Large intestine (tissue), 12 donors: Measurements from ENCODE around the gene IFNA14. TPM values are rescaled to one million over a fixed set of nuclear protein-coding genes. Genes with fewer than 3 reads are reported as not detected.

Experiments
- DNase-seq, 2 donors: peaks; one replicate each; pipeline versions ENCODE4 v3.0.0 to v3.0.0-alpha.2; 2013
- H3K27ac ChIP-seq: one replicate; pipeline ENCODE4 v1.5.1; 2013; ENCODE audit warnings: low read length
- H3K27me3 ChIP-seq: 2 replicates; pipeline ENCODE4 v1.6.1; 2013; ENCODE audit warnings: low read length; ENCODE audit not compliant: control insufficient read depth, insufficient read depth
- H3K36me3 ChIP-seq: 2 replicates; pipeline ENCODE4 v1.6.1; 2013; ENCODE audit warnings: low read length; ENCODE audit not compliant: control insufficient read depth, insufficient read depth
- H3K4me1 ChIP-seq: one replicate; pipeline ENCODE4 v1.6.1; 2013; ENCODE audit warnings: low read length; ENCODE audit not compliant: control insufficient read depth, insufficient read depth
- H3K4me3 ChIP-seq: one replicate; pipeline ENCODE4 v1.5.1; 2013; ENCODE audit warnings: low read length
- H3K9me3 ChIP-seq: one replicate; pipeline ENCODE4 v1.6.1; 2013; ENCODE audit warnings: mild to moderate bottlenecking, low read depth, low read length, moderate library complexity; ENCODE audit not compliant: control insufficient read depth
- WGBS: methylation state at CpG from one replicate; pipeline ENCODE4 v1.1.5; 2013; ENCODE audit warnings: low lambda C conversion rate; ENCODE audit not compliant: insufficient coverage; 5-methylcytosine and 5-hydroxymethylcytosine counted together
- long read RNA-seq, 11 donors: transcript quantifications; one replicate each; lab custom pipeline, GENCODE V29; 2026
- polyA plus RNA-seq: library from polyadenylated mRNA; unstranded; fragments of 120-200 nt; gene quantifications from one replicate; pipeline ENCODE4 v1.2.1, GENCODE V29; 2013

Gene IFNA14
- polyA plus RNA-seq: not detected
- long read RNA-seq, donor 1: 0 reads
- long read RNA-seq, donor 2: 0 reads
- long read RNA-seq, donor 3: 0 reads
- long read RNA-seq, donor 4: 0 reads
- long read RNA-seq, donor 5: 0 reads
- long read RNA-seq, donor 6: 0 reads
- long read RNA-seq, donor 7: 0 reads
- long read RNA-seq, donor 8: 0 reads
- long read RNA-seq, donor 9: 0 reads
- long read RNA-seq, donor 10: 0 reads
- long read RNA-seq, donor 11: 0 reads

GRCh38 chr9:21239911-21240310 lies at the start of gene IFNA14:
Gene IFNA14 (minus strand): TSS chr9:21240005. CDS start chr9:21239935, 70 bp downstream.
- Histone ChIP-seq H3K4me1 (no peaks in the 10 kb centered on the region), H3K9me3 (no peaks in the 10 kb centered on the region), H3K36me3 (no peaks in the 10 kb centered on the region), H3K27me3 (no peaks in the 10 kb centered on the region), H3K4me3 (no peak within 1 kb of the TSS), H3K27ac (no peak within 1 kb of the TSS)
- 80% methylated on average over 1 of the region's 2 CpGs for WGBS
- no peak for DNase-seq

- Histone ChIP-seq H3K36me3 (no peaks in the 10 kb centered on the region), H3K4me3 (no peak overlapping the region), H3K27ac (no peak overlapping the region), H3K9me3 (no peaks in the 10 kb centered on the region), H3K4me1 (no peaks in the 10 kb centered on the region), H3K27me3 (no peaks in the 10 kb centered on the region)
- no peak for DNase-seq
- WGBS: no CpG with 5 or more reads among the region's 3 CpGs
Measured at GRCh38 chr9:21287280-21287679, 47.5 kb upstream of the IFNA14 start.

GRCh38 chr9:21286659-21287058 lies 46.9 kb upstream of the IFNA14 start:
- H3K4me3 ChIP-seq: no peak overlapping the region
- DNase-seq: no peak
- H3K36me3 ChIP-seq: no peaks in the 10 kb centered on the region
- H3K27me3 ChIP-seq: no peaks in the 10 kb centered on the region
- H3K27ac ChIP-seq: no peak overlapping the region
- H3K4me1 ChIP-seq: no peaks in the 10 kb centered on the region
- WGBS: 92% methylated on average over 2 of the region's 5 CpGs
- H3K9me3 ChIP-seq: no peaks in the 10 kb centered on the region

DNA sequence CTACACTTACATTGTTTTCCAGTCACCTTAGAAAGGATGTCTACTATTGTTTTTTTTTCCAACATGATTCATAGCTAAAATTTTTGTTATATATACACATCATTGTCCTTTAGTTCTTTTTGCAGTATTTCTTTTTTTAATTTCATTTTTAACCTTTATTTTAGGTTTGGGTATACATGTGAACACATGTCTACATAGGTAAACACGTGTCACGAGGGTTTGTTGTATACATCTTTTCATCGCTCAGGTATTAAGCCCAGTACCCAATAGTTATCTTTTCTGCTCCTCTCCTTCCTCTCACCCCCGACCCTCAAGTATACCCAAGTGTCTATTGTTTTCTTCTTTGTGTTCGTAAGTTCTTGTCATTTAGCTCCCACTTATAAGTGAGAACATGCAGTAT lies 46.3 kb upstream of the IFNA14 start:
- no peaks in the 10 kb centered on the region for H3K4me1 ChIP-seq
- H3K27me3 ChIP-seq: peaks cover 2% of the 10 kb centered on the region
- DNase-seq: no peak
- H3K36me3 ChIP-seq: no peaks in the 10 kb centered on the region
- no peaks in the 10 kb centered on the region for H3K9me3 ChIP-seq
- WGBS: 97% methylated on average over 4 of the region's 5 CpGs
- H3K27ac ChIP-seq: no peak overlapping the region
- no peak overlapping the region for H3K4me3 ChIP-seq

GRCh38 chr9:21281275-21281674 lies 41.5 kb upstream of the IFNA14 start:
- no peak for DNase-seq
- H3K9me3 ChIP-seq: no peaks in the 10 kb centered on the region
- no peaks in the 10 kb centered on the region for H3K36me3 ChIP-seq
- H3K27ac ChIP-seq: no peak overlapping the region
- H3K4me3 ChIP-seq: no peak overlapping the region
- WGBS: 91% methylated on average over 1 of the region's 2 CpGs
- no peaks in the 10 kb centered on the region for H3K4me1 ChIP-seq
- peaks cover 2% of the 10 kb centered on the region for H3K27me3 ChIP-seq

DNA sequence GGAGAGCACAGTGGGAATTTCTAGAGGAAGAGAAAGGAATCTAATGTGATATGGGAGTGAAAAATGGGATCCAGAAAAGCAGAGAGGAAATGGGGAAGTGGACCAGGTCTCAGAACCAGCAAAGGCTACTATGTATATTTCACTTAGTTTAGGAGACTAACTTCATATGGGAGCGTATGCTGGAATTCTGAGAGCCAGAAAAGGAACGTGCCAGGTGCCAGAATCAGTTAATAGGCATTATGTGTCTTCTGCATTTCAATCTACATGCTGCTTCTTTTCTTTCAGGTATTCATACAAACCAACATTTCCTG lies 28.5 kb upstream of the IFNA14 start:
- no peaks in the 10 kb centered on the region for H3K9me3 ChIP-seq
- DNase-seq: no peak
- no peak overlapping the region for H3K4me3 ChIP-seq
- peaks cover 2% of the 10 kb centered on the region for H3K27me3 ChIP-seq
- H3K27ac ChIP-seq: no peak overlapping the region
- no peaks in the 10 kb centered on the region for H3K4me1 ChIP-seq
- no peaks in the 10 kb centered on the region for H3K36me3 ChIP-seq
- no CpG with 5 or more reads among the region's 2 CpGs for WGBS

DNA sequence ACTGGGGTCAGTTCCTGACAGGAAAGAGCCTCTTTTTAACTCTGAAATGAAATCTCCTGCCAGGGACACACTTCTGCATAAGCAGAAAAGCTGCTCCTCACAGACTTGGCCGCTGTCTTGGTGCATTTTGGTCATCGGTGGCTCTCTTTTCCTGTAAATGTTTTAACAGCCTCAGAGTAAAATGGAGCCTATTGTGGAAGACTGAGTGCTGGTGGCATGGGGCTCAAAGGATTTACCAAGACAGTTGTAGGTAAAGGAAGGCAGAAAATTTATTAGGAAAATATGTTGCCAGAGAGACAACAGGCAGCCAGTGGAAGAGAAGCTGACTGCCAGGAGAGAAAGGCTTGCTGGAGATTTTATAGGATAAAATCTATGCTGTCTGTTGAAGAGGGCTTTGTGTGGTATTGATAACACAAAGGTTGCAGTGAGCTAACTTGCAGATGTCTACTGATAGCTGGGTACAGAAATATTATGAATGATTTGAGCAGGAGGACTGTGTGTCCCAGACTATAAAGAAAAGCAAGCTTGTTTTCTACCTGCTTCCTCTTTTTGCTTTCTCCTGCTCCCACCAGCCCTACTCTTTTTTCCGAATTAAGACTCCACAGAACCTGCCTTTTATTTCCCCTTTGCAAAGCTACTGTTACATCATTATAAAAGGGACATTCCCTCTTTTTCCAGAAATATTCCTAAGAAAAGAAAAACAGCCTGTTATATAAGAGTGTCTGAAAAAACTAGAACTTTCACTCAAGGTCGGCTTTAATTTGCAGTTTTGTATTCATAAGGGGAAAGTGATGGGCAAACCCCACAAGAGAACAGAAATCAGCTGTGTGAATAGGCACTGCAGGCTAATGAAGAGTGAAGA lies 27.9 kb upstream of the IFNA14 start:
- Histone ChIP-seq H3K27ac (no peak overlapping the region), H3K9me3 (no peaks in the 10 kb centered on the region)
- WGBS: no CpG with 5 or more reads among the region's 4 CpGs

DNA sequence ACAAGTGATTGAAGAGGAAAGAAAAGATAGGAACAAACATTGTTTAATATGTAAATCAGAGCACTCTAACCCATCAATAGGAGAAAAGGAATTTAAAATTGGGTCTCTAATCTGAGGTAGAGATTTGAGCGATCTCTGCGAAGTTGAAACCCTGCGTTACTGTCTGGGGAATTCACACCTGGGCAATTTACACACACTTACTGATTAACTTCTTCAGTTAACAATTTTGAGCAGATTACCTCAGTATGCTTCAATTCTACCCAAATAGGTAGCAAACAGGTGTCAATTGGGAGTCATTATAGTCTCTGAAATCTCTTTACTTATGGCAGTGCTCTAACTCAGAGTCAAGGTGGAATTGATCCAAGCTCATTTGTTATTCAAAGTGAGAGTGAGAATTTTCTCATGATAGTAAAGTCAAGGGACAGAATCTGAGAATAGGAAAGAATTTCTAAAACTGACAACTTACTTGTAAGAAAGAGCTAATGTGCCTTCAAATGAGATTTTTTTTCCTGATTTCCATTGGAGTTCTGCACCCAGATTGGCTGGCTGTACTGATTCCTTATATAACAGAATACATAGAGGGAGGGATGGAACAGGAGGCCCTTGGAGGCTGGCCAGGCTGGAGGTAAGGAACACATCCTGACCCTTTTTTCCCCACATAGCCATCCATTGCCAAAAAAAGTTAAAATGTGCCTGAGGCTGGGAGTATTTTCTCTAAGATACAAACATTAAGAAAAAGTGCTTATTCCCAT lies 27.1 kb upstream of the IFNA14 start:
- Histone ChIP-seq H3K36me3 (no peaks in the 10 kb centered on the region), H3K4me3 (no peak overlapping the region), H3K27me3 (peaks cover 2% of the 10 kb centered on the region), H3K9me3 (no peaks in the 10 kb centered on the region), H3K4me1 (no peaks in the 10 kb centered on the region), H3K27ac (no peak overlapping the region)
- DNase-seq: no peak
- WGBS: no CpG with 5 or more reads among the region's 3 CpGs

More for the DNA sequence above, 27.9 kb upstream of the IFNA14 start:
- no peaks in the 10 kb centered on the region for H3K4me1 ChIP-seq
- DNase-seq: no peak
- H3K36me3 ChIP-seq: no peaks in the 10 kb centered on the region
- H3K4me3 ChIP-seq: no peak overlapping the region
- H3K27me3 ChIP-seq: peaks cover 2% of the 10 kb centered on the region

GRCh38 chr9:21265421-21266189 lies 25.8 kb upstream of the IFNA14 start:
- H3K4me1 ChIP-seq: no peaks in the 10 kb centered on the region
- peaks cover 2% of the 10 kb centered on the region for H3K27me3 ChIP-seq
- H3K4me3 ChIP-seq: no peak overlapping the region
- no peaks in the 10 kb centered on the region for H3K36me3 ChIP-seq
- DNase-seq: no peak
- H3K27ac ChIP-seq: no peak overlapping the region
- no peaks in the 10 kb centered on the region for H3K9me3 ChIP-seq
- WGBS: no CpG with 5 or more reads among the region's 1 CpG
